CD4-positive, alpha-beta T cell treated with Interleukin-17A for 1 hour (primary cell): Measurements from ENCODE around the gene UNK.
"Not testable (repeated sequence)": the region's sequence is repeated elsewhere in the genome, so short reads cannot be mapped to it uniquely, and the experiment has no call there.

Experiments used
- DNase-seq: peaks from one replicate; pipeline ENCODE4 v3.0.0-alpha.2; 2020

UNK gene

GRCh38 chr17:75806822-75807500, 22.4 kb downstream of the UNK start:
- DNase-seq = no peak

GRCh38 chr17:75807861-75808260, 23.3 kb downstream of the UNK start:
- no peak for DNase-seq

- DNase-seq = no peak
These were observed 23.9 kb downstream of the UNK start for GRCh38 chr17:75808549-75808904.

GRCh38 chr17:75808905-75809621, 24.5 kb downstream of the UNK start:
- no peak for DNase-seq

- DNase-seq = no peak
These were observed 25.1 kb downstream of the UNK start for GRCh38 chr17:75809631-75810111.

GRCh38 chr17:75810216-75810615, 25.6 kb downstream of the UNK start:
- DNase-seq = no peak

- DNase-seq = not testable (repeated sequence)
These were observed 26.1 kb downstream of the UNK start for GRCh38 chr17:75810756-75811155.

GRCh38 chr17:75811174-75811573, 26.6 kb downstream of the UNK start:
- DNase-seq = no peak

GRCh38 chr17:75812096-75813013, 27.7 kb downstream of the UNK start:
- DNase-seq = no peak

GRCh38 chr17:75813081-75814020, 28.7 kb downstream of the UNK start:
- no peak for DNase-seq

- DNase-seq = no peak
These were observed 29.4 kb downstream of the UNK start for GRCh38 chr17:75814021-75814395.

- no peak for DNase-seq
These were observed 30.3 kb downstream of the UNK start for GRCh38 chr17:75814900-75815373.

- DNase-seq = no peak
These were observed 30.8 kb downstream of the UNK start for GRCh38 chr17:75815399-75815798.

GRCh38 chr17:75816693-75817092, 32.1 kb downstream of the UNK start:
- no peak for DNase-seq

GRCh38 chr17:75817571-75817970, 33.0 kb downstream of the UNK start:
- no peak for DNase-seq

GRCh38 chr17:75818326-75818885, 33.8 kb downstream of the UNK start:
- DNase-seq = no peak

- DNase-seq = no peak
These were observed 34.5 kb downstream of the UNK start for GRCh38 chr17:75819116-75819515.

GRCh38 chr17:75819678-75820077, 35.1 kb downstream of the UNK start:
- DNase-seq = no peak

- DNase-seq = no peak
These were observed 35.8 kb downstream of the UNK start for GRCh38 chr17:75820094-75821080.

- DNase-seq = no peak
These were observed 36.9 kb downstream of the UNK start for GRCh38 chr17:75821552-75821951.
